ENCODE measurements around the gene DRAM1.
"Not testable (repeated sequence)": the region's sequence is repeated elsewhere in the genome, so short reads cannot be mapped to it uniquely, and the experiment has no call there.

DRAM1 gene

GRCh38 chr12:101859664-101860607, 17.4 kb upstream of the DRAM1 start:
- DNase-seq (ENCODE audit: low spot score): no peak

GRCh38 chr12:101861688-101862087, 15.7 kb upstream of the DRAM1 start:
- not testable (repeated sequence) for DNase-seq (ENCODE audit: low spot score)

GRCh38 chr12:101862245-101862644, 15.1 kb upstream of the DRAM1 start:
- no peak for DNase-seq (ENCODE audit: low spot score)

GRCh38 chr12:101863981-101864380, 13.4 kb upstream of the DRAM1 start:
- DNase-seq (ENCODE audit: low spot score): no peak

- DNase-seq (ENCODE audit: low spot score): no peak
These were observed 10.6 kb upstream of the DRAM1 start for GRCh38 chr12:101866615-101867373.

GRCh38 chr12:101867619-101868018, 9.8 kb upstream of the DRAM1 start:
- not testable (repeated sequence) for DNase-seq (ENCODE audit: low spot score)

- no peak for DNase-seq (ENCODE audit: low spot score)
These were observed 6.5 kb upstream of the DRAM1 start for GRCh38 chr12:101870925-101871324.

- DNase-seq (ENCODE audit: low spot score): no peak
These were observed 2.2 kb upstream of the DRAM1 start for GRCh38 chr12:101875162-101875561.

GRCh38 chr12:101876322-101876860, 989 bp upstream of the DRAM1 start:
- no peak for DNase-seq (ENCODE audit: low spot score)

- DNase-seq (ENCODE audit: low spot score): no peak
These were observed 444 bp downstream of the DRAM1 start for GRCh38 chr12:101877806-101878242.

- no peak for DNase-seq (ENCODE audit: low spot score)
These were observed 952 bp downstream of the DRAM1 start for GRCh38 chr12:101878243-101878821.

GRCh38 chr12:101880769-101881168, 3.4 kb downstream of the DRAM1 start:
- DNase-seq (ENCODE audit: low spot score): no peak

GRCh38 chr12:101881228-101881627, 3.8 kb downstream of the DRAM1 start:
- no peak for DNase-seq (ENCODE audit: low spot score)

- DNase-seq (ENCODE audit: low spot score): no peak
These were observed 6.8 kb downstream of the DRAM1 start for GRCh38 chr12:101884174-101884573.

GRCh38 chr12:101884781-101885340, 7.5 kb downstream of the DRAM1 start:
- not testable (repeated sequence) for DNase-seq (ENCODE audit: low spot score)

GRCh38 chr12:101885912-101886561, 8.7 kb downstream of the DRAM1 start:
- DNase-seq (ENCODE audit: low spot score): no peak

GRCh38 chr12:101889211-101889752, 11.9 kb downstream of the DRAM1 start:
- no peak for DNase-seq (ENCODE audit: low spot score)

GRCh38 chr12:101891462-101891971, 14.1 kb downstream of the DRAM1 start:
- no peak for DNase-seq (ENCODE audit: low spot score)

GRCh38 chr12:101892794-101893193, 15.4 kb downstream of the DRAM1 start:
- DNase-seq (ENCODE audit: low spot score): no peak

- DNase-seq (ENCODE audit: low spot score): no peak
These were observed 24.4 kb downstream of the DRAM1 start for GRCh38 chr12:101901777-101902176.

- DNase-seq (ENCODE audit: low spot score): no peak
These were observed 25.3 kb downstream of the DRAM1 start for GRCh38 chr12:101902641-101903040.

Measured in putamen (tissue), 1 donor.